GM10266 (cell line): ENCODE results near the gene MUC20.
"Not testable (repeated sequence)": the region's sequence is repeated elsewhere in the genome, so short reads cannot be mapped to it uniquely, and the experiment has no call there.

Source experiments
- DNase-seq: peaks from one replicate; pipeline ENCODE4 v3.0.0; 2012; ENCODE audit errors: extremely low spot score

MUC20 gene

DNA sequence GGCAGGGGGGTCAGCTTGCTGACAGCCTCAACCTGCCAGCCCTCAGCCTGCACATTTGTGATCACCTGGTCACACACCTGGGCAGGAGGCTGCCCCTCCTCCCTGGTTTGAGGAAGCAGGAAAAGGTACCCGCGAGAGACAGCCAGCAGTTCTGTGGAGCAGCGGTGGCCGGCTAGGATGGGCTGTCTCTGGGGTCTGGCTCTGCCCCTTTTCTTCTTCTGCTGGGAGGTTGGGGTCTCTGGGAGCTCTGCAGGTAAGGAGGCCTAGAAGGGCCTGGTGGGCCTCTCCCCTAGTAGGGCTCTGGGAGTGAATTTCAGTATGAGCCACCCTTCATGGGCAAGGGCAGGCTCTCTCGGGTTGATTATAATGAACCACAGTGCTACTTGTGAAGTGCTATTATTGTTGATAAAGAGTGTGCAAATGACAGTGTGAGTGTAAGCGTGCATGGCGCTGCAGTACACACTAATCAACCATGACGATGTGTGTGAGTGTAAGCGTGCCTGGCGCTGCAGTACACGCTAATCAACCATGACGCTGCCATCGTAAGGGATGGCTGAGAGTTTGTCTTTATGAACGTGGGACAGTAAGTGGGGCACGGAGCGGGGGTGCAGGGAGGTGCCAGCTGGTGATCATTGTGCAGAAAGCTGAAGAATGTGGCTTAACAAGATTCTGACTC is at the start of gene MUC20:
Gene MUC20 (plus strand): TSS at position 148 of the 676 bp plus-strand sequence. CDS start 30 bp downstream, at position 178.
- not testable (repeated sequence) for DNase-seq

GRCh38 chr3:195671283-195671682 is 49.5 kb upstream of the MUC20 start:
- DNase-seq, result not testable (repeated sequence)

DNA sequence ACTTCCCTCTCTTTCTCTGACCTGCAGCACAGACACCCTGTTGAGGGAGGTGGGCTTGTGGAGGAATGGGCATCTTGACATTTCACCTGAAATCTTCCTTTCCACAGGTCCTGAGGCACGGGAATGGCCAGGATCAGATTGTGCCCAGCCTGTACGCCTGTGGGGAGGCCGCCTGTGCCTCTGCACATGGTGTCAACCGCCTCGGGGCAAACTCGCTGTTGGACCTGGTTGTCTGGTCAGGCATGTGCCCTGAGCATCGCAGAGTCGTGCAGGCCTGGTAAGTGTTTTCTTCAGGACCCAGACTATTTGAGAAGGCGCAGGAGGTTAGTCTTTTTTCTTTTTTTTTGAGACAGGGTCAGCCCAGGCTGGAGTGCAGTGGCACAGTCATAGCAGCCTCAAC is 47.1 kb upstream of the MUC20 start:
- DNase-seq, result not testable (repeated sequence)

- DNase-seq, result not testable (repeated sequence)
These were observed 42.3 kb upstream of the MUC20 start for GRCh38 chr3:195678391-195679015.

GRCh38 chr3:195680690-195681089 is 40.1 kb upstream of the MUC20 start:
- DNase-seq, result not testable (repeated sequence)

- DNase-seq, result not testable (repeated sequence)
These were observed 39.2 kb upstream of the MUC20 start for GRCh38 chr3:195681458-195682103.

GRCh38 chr3:195682104-195682742 is 38.6 kb upstream of the MUC20 start:
- DNase-seq, result not testable (repeated sequence)

DNA sequence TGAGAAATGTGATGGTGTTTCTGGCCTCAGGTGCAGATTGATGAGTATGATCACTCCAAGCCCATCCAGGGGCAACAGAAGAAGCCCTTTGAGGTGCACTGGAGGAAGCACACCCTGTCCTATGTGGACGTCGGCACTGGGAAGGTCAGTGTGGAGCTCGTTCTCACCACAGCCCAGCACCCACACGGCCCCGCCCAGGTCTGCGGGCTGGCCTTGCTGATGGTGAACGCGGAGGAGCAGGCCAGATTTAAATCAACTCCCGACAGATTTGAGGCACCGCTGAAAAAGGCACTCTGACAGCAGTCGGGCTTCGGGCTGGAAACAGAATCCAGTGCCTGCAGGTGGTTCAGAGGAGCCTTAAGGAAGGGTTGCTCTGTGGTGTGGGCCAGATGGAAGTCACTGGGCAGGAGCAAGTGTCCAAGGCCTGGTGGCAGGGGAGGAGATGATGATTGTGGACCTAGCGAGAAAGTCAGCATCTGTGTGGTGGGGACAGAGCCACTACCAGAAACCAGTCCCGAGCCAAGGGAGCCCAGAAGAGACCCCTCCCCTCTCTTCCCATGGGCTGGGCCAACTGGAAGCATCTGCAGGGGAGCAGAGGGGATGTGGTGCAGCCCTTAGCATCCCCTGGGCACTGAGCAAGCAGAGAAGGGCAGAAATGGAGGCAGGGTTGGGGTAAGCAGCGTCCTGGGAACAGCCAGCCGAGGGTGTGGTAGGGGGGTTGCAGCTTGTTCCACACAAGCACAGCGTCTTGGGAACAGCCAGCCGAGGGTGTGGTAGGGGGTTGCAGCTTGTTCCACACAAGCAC is 36.9 kb upstream of the MUC20 start:
- DNase-seq, result not testable (repeated sequence)

DNA sequence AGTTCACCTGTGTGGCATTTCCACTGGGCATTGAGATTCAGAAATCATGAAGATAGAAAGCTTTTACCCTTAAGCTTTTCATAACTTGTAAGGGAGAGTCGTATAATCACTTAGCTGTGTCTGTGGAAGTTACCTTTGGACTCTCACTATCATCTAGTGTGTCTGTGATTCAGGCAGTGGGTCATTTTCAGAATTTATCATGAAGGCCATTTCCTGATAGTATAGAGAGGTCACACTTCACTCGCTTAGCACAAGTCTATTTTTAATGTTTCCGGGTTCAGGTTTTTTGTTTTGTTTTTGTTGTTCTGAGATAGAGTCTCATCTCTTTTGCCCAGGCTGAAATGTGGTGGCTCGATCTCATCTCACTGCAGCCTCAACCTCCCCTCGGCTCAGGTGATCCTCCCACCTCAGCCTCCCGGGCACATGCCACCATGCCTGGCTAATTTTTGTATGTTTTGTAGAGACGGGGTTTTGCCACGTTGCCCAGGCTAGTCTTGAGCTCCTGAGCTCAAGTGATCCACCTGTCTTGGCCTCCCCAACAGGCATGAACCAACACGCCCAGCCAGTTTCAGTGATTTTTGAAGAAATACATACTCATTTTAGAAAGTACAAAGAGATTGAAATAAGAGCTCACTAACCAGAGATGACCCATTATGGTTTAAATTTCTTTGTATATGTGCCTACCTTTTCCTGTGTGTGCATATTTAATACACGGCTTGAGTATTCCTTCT is 36.1 kb upstream of the MUC20 start:
- DNase-seq, result not testable (repeated sequence)

DNA sequence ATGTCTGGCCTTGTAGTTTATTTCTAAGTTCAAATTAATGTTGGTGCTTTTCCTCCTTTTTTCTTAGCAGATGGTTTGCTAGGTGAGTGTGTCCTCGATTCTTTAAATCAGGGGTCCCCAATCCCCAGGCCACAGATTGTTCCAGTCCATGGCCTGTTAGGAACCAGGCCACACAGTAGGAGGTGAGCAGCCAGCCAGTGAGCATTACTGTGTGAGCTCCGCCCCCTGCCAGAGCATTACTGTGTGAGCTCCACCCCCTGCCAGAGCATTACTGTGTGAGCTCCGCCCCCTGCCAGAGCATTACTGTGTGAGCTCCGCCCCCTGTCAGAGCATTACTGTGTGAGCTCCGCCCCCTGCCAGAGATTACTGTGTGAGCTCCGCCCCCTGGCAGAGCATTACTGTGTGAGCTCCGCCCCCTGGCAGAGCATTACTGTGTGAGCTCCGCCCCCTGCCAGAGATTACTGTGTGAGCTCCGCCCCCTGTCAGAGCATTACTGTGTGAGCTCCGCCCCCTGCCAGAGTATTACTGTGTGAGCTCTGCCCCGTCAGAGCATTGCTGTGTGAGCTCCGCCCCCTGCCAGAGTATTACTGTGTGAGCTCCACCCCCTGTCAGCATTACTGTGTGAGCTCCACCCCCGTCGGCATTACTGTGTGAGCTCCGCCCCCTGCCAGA is 34.1 kb upstream of the MUC20 start:
- DNase-seq, result not testable (repeated sequence)

GRCh38 chr3:195687209-195687760 is 33.5 kb upstream of the MUC20 start:
- not testable (repeated sequence) for DNase-seq

GRCh38 chr3:195688471-195689183 is 32.2 kb upstream of the MUC20 start:
- not testable (repeated sequence) for DNase-seq

- not testable (repeated sequence) for DNase-seq
These were observed 31.4 kb upstream of the MUC20 start for GRCh38 chr3:195689184-195690070.
